Neural cell (in vitro differentiated cells): ENCODE measurements around the gene STK32B.

Experiments
- POLR2AphosphoS5 ChIP-seq: IDR thresholded peaks from 2 replicates; pipeline ENCODE4 v1.6.1; 2012
- RAD21 ChIP-seq: fragments of 450-650 bp; conservative IDR thresholded peaks from 2 replicates; pipeline ENCODE4 v1.6.1; 2014; ENCODE audit warnings: antibody characterized with exemption, mild to moderate bottlenecking, moderate library complexity

DNA sequence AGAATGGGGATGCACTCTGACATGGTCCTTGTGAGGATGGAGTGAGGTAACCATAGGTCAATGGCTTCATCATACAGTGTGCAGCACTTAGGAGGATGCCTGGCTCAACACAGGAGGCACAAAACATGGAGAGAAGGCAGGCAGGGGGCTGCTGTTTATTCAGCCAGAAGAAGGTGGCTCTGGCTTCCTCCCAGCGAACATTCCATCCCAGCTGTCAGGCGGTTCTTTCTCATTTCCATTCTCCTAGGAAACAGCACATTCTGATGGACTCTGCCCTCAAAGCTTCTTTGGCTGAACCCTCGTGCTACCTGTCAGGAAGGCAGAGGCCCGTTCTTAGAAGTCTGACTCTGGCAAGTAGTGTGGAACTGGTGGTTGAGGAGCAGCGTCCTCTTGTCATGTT is 18.6 kb downstream of the STK32B start:
- no peak for TF ChIP-seq POLR2AphosphoS5
- no peak for TF ChIP-seq RAD21
